Fibroblast of skin of left quadriceps (primary cell): Measurements from ENCODE around the gene CNTN4.
A peak's percentile ranks its signal among the peaks of the same experiment; 100 is the strongest.

Experiments
- DNase-seq, 2 experiments: peaks; one replicate each; pipeline ENCODE4 v3.0.0-alpha.2; 2013; ENCODE audit warnings: low read depth in 2 of 2

CNTN4 gene

DNA sequence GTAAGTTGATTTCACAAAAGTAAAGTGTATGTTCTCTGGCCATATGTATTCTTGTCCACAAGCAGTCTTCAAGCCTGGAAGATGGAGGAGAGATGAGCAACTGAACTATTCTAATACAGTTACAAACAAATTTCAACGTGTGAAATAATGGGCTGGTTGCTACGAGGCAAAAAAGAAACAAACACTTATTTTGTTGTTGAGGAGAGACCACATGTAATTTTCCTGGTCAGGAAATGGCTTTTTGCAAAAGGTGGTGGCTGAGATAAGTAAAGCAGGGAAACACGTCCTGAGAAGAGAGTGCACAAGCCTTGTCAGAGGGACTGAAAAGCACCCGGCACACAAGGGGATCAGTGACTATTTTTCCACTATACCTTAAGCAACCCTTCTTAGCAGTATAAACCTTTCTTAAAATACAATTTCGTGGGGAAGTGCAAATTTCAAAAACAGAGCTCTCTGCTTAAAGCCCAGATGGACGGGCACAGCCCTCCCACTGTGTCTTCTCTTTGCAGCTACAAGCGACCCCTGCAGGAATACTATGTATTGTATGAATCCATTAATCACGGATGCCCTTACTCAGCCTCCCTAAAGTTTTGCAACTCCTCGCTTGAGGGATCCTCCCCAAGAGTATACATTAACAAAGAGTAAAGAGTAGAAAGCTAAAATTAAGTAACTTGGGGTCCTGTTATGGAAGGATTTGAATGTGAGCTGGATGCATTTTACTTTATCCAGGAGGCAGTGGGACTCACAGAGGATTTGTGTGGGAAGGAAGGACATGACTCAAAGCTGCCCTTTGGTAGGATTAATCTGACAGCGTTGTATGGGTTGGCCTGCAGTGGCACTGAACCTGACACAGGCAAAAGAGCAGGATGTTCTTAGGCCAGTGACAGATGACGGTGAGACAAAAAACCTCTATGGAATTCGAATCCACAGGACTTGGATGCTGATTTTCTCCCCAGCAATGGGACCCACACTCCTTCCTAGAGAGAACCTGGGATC, 757.8 kb downstream of the CNTN4 start:
- no peak for DNase-seq

DNA sequence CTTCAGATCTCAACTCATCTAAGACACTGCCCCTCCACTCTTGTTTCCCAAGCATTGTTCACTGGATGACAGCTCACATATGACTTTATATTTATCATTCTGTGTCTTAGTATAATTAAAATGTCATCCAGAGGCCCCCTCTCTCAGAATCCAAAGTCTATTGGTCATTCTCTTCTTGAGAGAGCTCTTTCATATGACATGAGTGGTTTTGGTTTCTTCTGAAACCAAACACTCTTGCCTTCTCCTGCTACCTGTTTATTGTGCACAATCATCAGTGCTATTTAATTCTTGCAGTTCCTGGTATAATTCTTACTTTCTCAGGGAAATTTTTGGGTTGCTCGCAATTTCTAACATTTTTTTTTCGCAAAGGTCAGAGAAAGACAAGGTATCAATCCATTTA, 762.0 kb downstream of the CNTN4 start:
- DNase-seq = no peak

DNA sequence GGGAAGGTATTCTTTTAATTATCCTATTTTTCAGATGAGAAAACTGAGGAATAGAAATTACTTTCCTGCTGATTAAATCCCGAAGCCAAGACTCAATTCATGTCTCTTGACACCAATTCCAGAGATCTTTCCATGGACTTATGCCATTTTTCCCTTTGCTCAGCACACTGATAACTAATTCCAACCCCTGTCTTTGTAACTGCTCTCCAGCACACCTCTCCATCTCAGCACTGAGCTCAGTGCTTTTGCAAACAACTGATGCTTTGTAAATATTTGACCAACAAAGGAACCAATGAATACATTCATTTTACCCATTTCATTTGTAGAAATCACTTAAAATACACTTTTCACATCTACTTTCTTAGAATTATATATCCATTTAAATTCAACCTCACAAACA, 762.5 kb downstream of the CNTN4 start:
- DNase-seq = no peak

DNA sequence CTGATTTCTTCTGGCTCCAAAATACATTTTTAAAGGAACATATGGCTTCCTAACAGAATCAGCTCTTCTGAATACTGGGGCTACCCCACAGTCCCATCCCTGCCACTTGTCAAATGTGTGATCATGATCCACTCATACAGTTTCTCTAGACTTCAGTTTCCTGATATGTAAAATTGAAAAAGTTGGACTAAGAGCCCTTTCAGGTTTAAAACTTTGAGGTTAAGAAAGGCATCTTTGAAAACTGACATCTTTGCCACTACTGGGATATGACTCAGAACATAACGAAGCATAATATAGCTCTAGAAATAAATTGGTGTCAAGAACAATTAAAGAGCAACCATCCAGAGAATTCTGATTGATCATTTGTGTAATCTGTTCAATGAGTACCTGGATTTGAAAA, 763.3 kb downstream of the CNTN4 start:
- no peak for DNase-seq

DNA sequence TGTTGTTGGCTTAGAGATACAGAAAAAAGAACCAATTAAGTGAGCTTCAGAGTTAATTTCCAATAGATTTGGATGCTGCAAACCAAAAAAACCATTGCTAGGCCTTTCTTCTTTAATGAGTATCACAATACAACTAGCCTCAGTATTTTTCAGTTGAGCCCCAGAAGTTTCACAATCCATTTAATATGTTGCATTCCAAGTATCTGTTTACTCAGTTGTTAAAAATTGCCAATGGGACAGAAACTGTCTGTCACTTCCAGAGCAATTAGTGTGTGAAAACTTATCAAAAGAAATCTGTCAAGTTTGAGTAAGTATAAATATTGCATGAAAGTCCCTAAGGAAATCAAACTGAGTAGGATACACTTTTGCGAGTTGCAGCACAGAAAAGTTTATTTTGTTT, 763.7 kb downstream of the CNTN4 start:
- DNase-seq = no peak

DNA sequence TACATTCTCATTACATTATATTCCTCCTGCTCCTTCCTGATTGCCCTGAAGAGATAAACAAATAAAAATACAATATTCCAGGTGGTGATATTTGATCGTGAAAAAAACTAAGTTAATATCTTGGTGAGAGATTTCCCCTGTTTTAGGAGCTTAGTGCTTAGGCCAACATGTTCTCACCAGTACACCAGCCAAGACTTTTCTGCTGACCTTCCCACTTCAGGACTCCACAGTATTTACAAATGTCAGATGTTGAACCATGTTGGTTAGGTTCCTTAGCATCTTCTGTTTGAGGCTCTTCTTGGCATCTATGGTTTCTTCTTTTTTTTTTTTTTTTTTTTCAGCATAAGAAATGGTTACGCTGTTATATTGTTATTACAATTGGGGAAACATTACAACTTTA, 764.5 kb downstream of the CNTN4 start:
- no peak for DNase-seq

DNA sequence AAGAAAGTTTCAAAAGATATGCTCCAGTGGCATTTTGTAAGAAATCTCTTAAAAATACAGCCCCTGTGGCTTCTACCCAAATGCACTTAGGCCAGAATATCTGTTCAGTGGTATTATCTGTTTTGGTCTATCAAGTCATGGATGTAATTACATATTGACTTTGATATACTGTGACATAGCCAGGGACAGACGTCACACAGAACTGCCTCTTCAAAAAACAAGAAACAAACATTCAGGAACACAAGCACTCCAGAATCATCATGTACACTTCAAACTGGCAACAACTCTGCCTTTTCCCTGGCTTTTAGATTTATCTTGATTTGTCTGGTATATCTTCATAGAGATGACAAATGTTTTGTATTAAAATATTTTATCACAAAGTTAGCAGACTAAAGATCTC, 771.2 kb downstream of the CNTN4 start:
- DNase-seq = no peak

DNA sequence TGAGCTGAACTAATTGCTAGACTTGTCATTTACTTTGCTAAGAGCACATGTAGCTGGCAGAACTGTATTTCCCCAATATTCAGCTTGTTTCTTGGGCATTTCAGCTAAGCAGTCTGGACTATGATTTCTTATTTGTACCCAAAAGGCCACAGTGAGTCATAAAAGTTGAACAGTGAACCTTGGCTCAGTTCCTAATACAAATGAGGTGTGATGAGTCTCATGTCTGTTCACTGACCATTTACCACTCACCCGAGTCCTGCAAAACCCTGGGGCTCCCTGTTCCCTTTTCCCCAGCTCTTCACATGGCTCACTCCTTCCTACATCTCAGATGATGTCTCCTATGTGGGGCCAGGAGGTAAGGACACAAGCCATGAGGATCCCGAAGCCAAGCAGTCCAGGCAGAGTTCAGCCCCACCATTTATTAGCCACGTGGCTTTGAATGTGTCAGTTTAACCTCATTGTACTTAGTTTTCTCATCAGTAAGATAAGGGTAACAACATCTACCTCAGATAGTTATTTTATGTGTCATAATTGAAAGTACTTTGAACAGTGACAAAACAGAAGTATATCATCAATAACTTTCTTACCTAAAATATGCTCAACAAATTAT, 772.2 kb downstream of the CNTN4 start:
- no peak for DNase-seq

DNA sequence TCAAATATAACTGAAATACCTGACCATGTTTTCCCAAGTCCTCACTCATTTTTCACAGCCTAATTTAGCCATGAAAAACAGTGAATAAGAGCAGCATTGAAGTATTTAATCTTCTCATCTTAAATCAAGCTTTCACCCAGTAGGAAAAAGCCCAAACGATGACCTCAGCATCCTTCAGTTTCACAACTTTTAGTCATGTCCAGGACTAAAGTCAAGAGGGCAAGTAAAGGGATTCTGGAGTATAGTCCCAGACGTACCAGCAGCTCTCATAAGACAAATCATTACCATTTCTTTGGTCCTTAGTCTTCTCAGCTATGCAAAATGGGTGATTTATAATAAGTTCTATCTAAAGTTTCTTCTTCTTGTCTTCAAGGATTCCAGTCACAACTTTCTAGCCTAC, 774.2 kb downstream of the CNTN4 start:
- DNase-seq = no peak

DNA sequence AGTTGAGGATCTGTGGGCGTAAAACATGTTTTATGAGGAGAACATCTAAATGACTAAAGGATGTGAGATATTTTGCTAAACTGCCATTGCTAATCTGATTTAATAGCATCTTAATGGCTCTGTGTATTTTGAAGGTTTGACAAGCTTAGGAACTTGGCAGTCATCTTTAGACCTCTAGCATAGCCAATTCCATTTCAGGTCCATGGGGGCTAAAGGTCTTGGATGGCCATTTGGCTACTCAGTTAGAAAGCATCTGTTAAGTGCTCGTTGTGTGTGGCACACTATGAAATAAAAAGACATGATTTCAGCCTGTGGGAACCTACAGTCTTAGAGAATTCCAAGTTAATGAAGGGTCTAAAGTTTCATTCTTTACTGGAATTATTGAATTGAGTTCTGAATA, 775.3 kb downstream of the CNTN4 start:
- no peak for DNase-seq

DNA sequence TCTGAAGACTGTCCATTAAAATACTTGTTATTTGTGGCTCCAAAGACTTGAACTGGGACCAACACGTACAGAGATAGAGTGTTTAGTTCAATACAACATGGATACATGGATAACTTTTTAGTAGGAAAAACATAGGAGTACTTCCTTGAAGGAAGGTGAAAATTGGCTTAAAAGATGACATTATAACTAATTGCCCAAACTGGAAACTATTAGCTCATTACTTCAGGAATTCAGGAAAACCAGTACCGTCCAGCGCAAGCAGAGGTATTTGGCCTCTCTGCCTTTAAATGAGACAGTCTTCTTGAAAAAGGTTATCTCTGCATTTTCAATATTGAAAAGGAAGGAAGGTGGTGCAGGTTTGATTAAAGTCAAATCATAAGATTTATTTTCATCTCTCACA, 777.0 kb downstream of the CNTN4 start:
- DNase-seq = no peak

DNA sequence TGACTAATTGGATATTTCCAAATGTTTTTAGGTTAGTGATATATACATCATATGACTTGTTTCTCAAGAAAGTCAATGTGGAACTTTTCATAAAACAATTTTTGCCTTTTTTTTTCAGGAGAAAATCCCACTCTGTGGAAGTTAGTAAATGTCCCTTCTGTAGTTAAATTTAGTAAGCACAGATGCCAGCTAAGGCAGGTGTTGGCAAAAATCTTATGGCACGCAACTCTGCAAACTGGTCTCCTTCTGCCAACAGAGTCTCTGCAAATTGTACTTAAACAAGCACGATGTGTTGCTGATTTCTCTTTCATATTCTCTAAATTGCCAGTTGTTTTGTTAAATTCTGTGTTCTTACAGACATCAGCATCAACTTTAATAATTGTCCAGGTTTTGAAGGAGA, 777.7 kb downstream of the CNTN4 start:
- DNase-seq = no peak

DNA sequence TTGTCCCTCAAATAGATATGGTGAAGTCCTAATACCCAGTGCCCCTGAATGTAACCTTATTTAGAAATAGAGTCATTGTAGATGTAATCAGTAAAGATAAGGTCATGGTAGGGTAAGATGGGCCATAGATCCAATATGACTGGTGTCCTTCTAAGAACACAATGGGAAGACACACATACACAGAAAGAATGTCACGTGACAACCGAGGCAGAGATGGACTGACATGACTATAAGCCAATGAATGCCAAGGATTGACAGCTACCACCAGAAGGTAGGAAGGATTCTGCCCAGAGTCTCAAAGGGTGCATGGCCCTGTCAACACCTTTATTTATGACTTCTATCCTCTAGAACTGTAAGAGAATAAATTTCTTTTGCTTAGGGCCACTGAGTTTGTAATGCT, 780.4 kb downstream of the CNTN4 start:
- no peak for DNase-seq

DNA sequence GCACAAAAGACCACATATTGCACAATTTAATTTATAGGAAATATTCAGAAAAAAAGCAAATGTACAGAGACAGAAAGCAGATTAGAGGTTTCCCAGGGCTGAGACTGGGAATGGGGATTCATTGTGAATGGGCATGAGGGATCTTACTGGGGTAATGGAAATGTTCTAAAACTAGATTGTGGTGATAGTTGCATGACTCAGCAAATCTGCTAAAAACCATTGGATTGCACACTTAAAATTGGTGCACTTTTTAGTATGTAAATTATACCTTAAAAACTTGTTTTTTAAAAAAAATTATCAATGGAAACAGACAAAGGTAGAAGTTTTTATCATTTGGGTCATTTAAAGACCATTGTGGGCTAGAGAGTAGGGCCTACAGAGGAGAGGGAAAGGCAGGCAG, 780.9 kb downstream of the CNTN4 start:
- DNase-seq = no peak

DNA sequence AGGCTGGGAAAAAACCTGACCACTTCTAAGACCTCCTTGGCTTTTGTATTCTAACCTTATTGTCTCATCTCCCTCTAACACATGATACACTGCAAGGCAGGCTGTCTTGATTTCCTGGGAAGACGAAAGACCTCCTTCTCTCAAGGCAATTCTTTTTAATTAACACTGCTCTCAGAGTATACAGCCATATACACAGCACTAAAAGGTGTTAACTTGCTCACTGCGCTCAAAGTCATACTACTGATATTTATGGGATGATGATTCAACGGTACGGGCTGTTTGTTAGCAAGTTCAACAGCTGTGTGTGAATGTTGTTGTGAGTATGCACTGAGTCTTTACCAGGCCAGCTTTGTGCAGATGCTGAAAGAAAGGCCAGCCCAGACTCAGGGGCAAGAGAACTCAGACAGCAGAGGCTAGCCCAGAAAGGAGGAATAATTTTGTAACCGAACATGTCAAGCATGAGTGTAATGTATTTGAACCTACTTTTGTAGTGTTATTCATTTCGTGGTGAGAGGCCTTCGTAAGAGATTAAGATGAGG, 781.6 kb downstream of the CNTN4 start:
- DNase-seq = no peak

DNA sequence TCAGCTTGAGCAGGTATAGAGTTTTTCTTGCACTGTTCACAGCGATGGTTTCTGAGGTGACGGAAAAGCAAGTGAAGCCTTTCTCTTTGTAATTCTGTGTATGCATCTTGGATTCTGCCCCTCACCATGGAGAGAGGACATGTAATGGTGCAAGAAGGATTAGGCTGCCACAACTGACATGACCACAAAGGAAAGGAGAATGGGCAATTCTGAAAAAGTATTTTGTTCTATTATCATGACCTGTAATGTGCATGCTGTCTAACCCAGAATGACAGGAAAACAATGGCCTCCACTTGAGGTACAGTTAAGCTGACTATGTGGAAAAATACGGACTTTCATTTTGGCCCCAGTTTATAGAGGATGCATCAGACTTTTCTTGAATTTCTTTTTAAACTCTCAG, 784.6 kb downstream of the CNTN4 start:
- no peak for DNase-seq

DNA sequence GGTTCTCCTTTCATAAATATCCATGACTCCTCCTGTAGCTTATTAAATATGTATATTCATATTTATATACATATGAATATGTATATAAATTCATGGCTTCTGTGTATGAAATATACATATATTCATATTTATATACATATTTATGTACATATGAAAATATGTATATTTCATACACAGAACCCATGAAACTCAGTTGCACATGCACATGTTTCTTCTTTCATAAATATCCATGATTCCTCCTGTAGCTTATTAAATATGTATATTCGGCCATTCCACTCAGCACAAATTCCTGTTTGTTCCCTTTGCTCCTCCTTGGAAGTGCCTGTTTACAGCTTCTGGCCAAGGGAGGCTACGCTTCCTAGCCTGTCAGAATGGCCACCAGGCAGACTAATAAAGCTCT, 789.9 kb downstream of the CNTN4 start:
- no peak for DNase-seq

DNA sequence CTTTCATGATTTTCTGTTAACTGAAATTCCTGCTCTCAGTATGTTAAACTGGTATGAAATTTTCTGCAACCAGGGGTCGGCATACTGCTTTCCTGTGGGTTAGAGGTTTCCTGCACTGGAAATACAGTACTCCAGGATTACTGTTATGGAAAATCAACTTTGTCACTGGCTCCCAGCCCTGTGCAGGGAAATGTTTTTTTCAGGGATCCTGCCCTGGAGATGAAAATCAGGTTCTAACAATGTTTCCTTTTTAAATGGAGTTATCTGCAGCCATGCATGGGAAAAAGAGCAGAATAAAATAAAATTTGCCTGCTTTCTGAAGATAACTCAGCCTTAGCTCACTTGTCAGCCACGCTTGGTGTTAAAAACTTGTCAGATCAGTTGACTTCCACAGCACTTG, 791.1 kb downstream of the CNTN4 start:
- no peak for DNase-seq

DNA sequence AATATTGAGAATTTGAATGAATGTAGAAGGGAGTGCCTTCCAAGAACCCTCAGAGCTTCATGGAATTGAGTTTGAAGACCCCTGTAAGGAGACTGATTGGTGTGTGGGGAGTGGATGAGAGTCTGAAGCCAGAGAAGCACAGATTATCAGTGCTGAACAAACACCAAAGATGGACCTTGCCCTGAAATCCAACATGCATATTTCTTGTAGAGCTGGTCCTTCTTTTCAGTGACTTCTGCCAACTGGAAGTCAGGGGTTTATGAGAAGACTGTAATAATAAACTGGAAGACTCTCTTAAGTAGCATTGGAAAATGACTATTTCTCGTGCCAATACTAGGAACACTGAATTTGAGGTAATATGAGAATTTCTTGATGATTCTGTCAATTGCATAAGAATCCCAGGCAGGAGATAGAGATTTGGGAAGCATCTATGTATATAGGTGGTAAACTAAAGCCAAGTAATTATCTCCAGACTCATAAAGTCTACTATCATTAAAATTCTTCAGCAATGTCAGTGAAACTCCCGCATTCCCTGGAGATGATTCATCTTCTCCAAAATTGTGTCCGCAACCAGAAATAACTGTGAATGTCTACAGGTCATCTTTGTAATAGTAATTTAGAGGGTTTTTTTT, 797.8 kb downstream of the CNTN4 start:
- DNase-seq = peak in 1 of 2 experiments; percentile 0

DNA sequence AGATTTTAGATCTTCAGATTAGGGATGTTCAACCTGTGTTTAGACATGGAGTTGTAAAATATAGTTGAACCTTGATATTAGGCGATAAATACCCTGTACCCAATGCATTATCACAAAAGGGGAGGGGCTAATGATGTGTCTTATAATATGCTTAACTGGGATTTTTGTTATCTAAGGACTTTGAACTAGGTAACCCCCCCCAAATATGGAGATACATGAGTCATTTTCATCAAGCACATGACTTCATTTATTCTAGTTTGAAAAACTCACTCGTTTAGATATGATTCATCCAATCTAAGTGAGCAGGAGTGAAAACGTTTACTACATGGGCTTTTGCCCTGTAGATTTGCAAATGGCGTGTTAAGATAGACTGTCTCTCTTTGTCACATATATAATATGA, 799.2 kb downstream of the CNTN4 start:
- DNase-seq = no peak

DNA sequence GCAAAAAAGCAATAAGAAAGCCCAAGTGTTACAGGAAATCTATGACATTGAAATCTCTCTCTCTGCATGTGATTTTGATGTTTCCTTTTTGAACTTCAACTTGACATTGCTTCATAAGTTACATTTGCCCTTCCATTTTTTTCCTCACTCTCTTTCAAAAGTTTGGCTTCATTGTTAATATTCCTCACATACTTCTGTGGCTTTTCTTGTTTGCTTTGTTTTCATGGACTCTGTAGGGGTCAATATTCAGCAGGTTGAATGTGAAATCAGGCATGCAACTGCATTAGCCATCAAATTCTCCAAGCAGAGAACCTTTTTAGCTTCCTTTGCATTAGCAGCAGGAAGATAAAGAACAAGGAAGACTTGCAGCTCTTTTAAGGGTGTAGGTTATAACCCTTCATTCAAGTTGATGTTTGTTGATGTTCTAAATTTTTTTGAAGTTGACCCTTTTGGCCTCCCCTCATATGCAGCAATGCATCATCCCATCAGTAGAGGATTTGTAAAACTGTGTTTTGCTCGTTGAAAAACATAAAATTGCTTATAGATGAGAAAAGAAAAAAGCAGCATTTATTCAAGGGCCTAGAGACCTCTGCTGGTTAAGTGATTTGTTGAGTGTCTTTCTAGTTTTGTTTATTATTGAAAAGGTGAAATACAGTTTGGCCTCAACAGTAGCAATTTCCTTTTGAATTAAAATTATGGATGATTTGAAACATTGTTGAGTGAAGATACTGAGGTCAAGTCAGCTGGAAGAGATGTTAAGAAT, 800.1 kb downstream of the CNTN4 start:
- no peak for DNase-seq

DNA sequence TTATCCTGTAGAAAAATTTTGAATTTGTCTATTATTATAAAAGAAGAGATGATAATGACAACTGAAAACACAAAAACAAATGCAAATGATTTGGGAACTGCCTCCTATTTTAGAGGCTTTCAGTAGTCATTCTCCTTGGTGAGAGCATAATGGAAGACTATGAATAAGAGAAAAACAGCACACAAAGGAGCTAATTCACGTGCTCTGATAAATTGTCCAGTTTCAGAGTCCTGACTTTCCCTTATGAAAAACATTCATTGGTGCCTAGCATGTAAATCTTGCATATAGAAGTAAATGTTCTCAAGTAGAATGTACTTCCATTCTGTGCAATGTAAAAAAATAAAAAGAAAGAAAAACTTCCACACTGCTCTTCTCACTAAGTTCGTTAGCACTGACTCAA, 805.4 kb downstream of the CNTN4 start:
- DNase-seq = no peak
